ENCODE data around the gene GRK4.

Gene GRK4

DNA sequence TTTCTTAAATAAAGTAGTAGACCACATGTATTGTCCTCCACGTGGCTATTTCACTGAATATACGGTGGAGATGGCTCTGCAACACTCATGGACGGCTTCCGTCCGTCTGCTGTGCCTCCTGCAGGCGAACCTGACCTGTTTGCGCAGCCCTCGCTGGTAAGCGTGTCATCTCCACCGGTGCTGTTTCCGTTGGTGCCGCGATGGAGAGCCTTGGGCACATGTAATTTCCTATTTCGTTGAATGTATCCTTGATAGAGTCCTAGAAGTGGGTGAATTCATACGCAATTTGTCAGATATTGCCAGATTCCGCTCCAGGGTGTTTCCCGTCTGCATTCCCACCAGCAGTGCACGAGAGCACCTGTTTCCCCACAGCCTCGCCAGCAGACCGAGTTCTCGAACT, 62.5 kb downstream of the GRK4 start:
- in situ Hi-C loops (cut with HindIII; ENCODE audit: low pct_ligation_motif_present, low pct_unique_long_range_greater_than_20kb, low sequenced_read_pairs) = no loop called here
- no peak for DNase-seq

- DNase-seq = no peak
- in situ Hi-C loops (cut with HindIII; ENCODE audit: low pct_ligation_motif_present, low pct_unique_long_range_greater_than_20kb, low sequenced_read_pairs) = no loop called here
Measured at GRCh38 chr4:3026540-3026939, 63.2 kb downstream of the GRK4 start.

GRCh38 chr4:3029464-3029863, 66.1 kb downstream of the GRK4 start:
- no peak for DNase-seq
- in situ Hi-C loops (cut with HindIII; ENCODE audit: low pct_ligation_motif_present, low pct_unique_long_range_greater_than_20kb, low sequenced_read_pairs) = no loop called here

GRCh38 chr4:3030566-3031356, 67.4 kb downstream of the GRK4 start:
- in situ Hi-C loops (cut with HindIII; ENCODE audit: low pct_ligation_motif_present, low pct_unique_long_range_greater_than_20kb, low sequenced_read_pairs) = no loop called here
- no peak for DNase-seq

DNA sequence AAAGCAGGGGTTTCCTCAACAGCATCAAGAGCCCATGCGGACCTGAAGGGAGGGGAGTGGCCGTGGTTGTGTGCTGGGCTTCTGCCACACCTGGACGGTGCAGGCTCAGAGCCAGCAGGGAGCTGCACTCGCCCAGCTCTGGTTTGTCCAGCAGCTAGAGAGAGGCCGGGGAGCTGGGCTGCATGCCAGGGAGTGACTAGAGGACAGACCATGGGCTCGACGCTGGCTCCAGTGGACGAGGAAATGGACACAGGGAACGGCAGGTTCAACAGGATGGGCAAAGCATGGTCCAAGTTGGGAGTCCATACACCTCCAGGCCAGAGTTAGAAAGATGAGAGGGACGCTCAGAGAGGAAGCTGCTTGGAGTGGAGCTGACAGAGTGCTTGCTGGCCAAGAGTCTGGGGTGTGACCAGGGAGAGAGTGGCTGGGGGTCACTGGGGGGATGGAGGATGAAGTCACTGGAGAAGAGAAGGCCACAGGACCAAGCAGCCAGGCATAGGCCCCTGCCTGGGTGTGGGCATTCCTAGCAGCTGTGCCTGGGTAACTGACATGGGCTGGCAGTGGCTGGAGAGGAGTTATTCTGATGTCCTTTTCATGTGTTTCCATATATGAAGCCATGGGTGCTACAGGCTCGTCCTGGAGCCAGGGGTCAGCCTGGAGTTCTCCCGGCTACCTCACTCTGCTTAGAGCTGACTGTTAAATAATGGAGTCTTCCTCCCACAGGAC, 68.1 kb downstream of the GRK4 start:
- in situ Hi-C loops (cut with HindIII; ENCODE audit: low pct_ligation_motif_present, low pct_unique_long_range_greater_than_20kb, low sequenced_read_pairs) = no loop called here
- no peak for DNase-seq

DNA sequence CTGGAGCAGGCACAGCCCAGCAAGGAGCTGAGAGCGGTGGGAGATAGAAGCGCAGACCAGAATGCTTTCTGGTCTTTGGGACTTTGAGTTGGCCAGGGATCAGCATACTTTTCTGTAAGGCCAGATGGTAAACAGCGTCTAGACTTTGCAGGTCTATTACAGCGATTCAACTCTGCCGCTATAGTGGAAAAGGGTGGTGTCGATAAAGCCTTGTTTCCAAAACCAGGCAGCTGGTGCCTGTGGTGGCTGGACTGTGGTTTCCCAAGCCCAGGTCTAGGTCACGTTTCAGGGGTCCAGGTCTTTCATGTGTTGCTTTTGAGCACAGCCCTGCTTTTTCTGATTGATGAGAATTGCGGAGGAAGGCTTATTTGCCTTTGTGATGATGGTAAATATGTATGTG, 70.9 kb downstream of the GRK4 start:
- in situ Hi-C loops (cut with HindIII; ENCODE audit: low pct_ligation_motif_present, low pct_unique_long_range_greater_than_20kb, low sequenced_read_pairs) = no loop called here
- DNase-seq = no peak

DNA sequence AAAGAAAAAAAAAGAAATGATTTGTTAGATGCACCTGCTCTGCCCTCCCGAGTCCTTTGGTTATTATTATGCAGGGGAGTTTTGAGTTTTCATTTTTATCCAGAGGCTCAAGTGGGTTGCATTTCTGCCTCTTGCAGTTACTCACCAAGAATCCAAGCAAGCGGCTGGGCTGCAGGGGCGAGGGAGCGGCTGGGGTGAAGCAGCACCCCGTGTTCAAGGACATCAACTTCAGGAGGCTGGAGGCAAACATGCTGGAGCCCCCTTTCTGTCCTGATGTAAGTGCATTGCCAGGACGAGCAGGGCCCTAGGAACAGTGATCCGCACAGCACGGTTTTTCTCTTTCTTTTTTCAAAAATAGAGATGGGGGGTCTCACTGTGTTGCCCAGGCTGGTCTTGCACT, 71.9 kb downstream of the GRK4 start:
- in situ Hi-C loops (cut with HindIII; ENCODE audit: low pct_ligation_motif_present, low pct_unique_long_range_greater_than_20kb, low sequenced_read_pairs) = no loop called here
- DNase-seq = no peak

DNA sequence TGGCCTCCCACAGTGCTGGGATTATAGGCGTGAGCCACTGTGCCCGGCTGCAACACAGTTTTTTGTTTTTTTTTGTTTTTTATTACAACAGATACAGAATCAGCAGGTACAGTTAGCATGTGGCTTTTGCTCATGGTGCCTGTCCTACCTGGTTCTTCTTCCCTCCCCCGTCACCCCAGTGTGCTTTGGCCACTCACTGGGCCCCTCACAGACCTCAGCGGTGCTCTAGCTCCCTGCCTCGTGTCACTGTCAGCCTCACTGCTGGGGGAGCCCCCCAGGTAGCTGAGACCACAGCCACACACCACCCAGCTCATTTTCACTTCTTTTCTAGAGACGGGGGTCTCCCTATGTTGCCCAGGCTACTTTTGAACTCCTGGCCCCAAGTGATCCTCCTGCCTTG, 72.3 kb downstream of the GRK4 start:
- no peak for DNase-seq
- in situ Hi-C loops (cut with HindIII; ENCODE audit: low pct_ligation_motif_present, low pct_unique_long_range_greater_than_20kb, low sequenced_read_pairs) = no loop called here

GRCh38 chr4:3036131-3036952, 73.0 kb downstream of the GRK4 start:
- no peak for DNase-seq
- in situ Hi-C loops (cut with HindIII; ENCODE audit: low pct_ligation_motif_present, low pct_unique_long_range_greater_than_20kb, low sequenced_read_pairs) = no loop called here

DNA sequence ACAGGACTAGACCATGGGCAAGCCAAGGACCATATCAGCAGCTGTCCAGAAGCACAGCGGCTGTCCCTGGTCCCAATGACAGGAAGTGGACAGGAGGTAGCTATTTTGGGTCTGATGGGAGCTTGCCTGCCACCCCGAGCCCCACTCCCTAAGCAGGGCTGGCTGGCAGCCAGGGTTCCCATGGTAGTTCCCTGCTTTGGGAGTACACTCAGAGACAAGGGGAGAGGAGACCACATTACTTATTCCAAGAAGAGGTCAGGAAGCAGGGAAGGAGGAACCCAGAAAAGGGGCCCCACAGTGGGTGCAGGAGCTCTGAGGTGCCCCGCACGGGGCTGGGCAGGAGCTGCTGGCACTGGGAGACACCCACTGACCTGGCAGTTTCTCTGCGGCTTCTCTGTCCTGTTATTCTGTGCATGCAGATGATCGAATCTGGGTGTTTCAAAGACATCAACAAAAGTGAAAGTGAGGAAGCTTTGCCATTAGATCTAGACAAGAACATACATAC, 74.6 kb downstream of the GRK4 start:
- in situ Hi-C loops (cut with HindIII; ENCODE audit: low pct_ligation_motif_present, low pct_unique_long_range_greater_than_20kb, low sequenced_read_pairs) = no loop called here

GRCh38 chr4:3039706-3040366, 76.5 kb downstream of the GRK4 start:
- in situ Hi-C loops (cut with HindIII; ENCODE audit: low pct_ligation_motif_present, low pct_unique_long_range_greater_than_20kb, low sequenced_read_pairs) = no loop called here
- DNase-seq = no peak

More for the DNA sequence above, 74.6 kb downstream of the GRK4 start:
- no peak for DNase-seq

DNA sequence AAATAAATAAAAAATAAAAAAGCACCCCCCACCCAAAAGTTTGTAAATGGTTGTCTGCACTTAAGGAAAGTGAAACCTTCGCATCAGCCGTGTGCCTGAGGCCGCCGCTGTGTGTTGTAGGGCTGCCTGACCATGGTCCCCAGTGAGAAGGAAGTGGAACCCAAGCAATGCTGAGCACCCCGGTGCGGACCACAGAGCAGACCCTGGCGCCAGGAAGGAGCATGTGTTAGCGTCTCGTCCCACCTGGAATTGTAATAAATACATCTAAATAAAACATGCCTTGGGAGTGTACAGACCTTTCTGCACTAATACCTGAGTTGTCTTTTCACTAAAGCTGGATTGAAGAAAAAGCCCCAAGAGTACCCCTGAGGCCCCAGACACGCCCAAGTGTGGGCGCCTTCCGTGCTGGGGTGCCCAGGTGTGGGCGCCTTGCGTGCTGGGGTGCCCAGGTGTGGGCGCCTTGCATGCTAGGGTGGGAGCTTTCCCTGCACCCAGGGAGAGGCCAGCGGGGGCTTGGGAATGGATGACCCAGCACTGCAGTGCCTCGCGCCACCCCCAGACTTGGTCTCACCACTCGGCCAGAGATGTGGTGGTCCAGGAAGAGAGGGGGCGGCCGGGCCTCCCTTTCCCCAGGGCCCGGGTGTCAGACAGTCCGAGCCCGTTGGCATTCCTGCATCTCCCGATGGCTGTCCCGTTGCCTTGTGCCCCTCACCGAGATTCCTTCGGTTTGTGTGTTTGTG, 77.3 kb downstream of the GRK4 start:
- in situ Hi-C loops (cut with HindIII; ENCODE audit: low pct_ligation_motif_present, low pct_unique_long_range_greater_than_20kb, low sequenced_read_pairs) = no loop called here
- DNase-seq = no peak

DNA sequence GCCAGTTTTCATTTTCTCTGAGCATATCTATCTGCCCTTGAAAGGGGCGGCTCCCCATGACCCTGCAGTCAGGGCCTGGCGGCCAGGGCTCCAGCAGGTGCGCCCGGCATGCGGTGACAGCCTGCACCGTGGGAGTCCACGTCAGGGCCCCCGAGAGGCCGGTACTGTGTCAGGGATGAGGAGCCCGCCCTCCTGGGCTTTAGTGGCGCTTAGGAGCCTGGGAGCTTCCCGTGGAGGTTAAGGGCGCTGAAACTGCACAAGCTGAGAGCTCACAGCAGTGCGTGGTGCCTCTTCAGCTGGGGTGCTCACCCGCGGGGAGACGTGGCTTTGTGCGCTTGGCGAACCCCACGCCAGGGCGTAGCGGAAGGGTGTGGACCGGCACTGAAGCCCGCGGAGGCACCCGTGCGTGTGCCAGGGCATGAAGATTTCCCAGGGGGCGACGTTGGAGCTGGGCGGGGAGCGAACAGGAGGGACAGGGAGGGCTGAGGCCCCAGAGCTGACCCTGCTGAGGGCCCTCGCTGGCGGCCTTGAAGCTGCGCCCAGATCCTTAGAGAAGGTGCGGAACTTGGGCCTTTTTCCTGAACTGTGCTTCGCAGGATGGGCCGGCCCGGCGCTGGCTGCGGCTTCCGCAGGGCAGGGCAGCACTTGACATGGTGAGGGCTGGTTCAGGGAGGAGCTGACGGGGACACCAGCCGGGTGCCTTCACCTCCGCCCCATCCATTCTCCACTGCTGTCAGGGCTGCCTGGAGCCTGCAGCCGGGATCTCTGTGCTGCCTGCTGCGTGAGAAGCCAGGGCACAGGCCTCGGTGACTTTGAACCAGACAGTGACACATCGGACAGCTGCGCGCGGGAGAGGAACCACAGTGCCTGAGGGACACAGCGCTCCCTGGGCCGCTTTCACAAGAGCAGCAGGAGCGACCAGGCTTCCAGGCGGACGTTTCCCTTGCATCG, 78.1 kb downstream of the GRK4 start:
- in situ Hi-C loops (cut with HindIII; ENCODE audit: low pct_ligation_motif_present, low pct_unique_long_range_greater_than_20kb, low sequenced_read_pairs) = no loop called here
- no peak for DNase-seq

GRCh38 chr4:3042226-3042625, 78.9 kb downstream of the GRK4 start:
- in situ Hi-C loops (cut with HindIII; ENCODE audit: low pct_ligation_motif_present, low pct_unique_long_range_greater_than_20kb, low sequenced_read_pairs) = no loop called here
- no peak for DNase-seq

DNA sequence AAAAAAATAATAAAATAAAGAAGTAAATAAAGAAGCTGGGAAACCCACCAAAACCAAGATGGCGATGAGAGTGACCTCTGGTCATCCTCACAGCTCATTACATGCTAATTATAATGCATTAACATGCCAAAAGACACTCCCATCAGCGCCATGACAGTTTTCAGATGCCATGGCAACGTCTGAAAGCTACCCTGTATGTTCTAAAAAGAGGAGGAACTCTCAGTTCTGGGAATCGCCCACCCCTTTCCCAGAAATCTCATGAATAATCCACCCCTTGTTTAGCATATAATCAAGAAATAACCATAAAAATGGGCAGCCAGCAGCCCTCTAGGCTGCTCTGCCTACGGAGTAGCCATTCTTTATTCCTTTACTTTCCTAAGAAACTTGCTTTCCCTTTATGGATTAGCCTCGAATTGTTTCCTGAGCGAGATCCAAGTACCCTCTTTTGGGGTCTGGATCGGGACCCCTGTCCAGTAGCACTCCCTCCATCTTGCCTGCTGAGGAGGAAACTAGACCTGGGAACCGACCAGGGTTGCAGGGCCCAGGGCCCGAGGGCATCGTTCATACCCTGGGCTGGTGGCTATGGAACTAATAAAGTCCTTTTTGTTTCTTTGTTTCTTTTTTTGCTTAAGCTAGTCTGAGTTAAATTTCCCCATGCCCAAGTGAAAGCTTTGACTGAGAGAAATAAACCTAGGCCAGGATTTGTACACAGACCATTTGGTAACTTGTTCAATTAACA, 80.1 kb downstream of the GRK4 start:
- in situ Hi-C loops (cut with HindIII; ENCODE audit: low pct_ligation_motif_present, low pct_unique_long_range_greater_than_20kb, low sequenced_read_pairs) = no loop called here
- DNase-seq = no peak
